CD4-positive, alpha-beta T cell treated with Interleukin-10 for 1 hour (primary cell): Measurements from ENCODE around the gene NCOA1.
"Not testable (repeated sequence)": the region's sequence is repeated elsewhere in the genome, so short reads cannot be mapped to it uniquely, and the experiment has no call there.

Experiments
- DNase-seq: peaks from one replicate; pipeline ENCODE4 v3.0.0-alpha.2; 2020

The NCOA1 gene

DNA sequence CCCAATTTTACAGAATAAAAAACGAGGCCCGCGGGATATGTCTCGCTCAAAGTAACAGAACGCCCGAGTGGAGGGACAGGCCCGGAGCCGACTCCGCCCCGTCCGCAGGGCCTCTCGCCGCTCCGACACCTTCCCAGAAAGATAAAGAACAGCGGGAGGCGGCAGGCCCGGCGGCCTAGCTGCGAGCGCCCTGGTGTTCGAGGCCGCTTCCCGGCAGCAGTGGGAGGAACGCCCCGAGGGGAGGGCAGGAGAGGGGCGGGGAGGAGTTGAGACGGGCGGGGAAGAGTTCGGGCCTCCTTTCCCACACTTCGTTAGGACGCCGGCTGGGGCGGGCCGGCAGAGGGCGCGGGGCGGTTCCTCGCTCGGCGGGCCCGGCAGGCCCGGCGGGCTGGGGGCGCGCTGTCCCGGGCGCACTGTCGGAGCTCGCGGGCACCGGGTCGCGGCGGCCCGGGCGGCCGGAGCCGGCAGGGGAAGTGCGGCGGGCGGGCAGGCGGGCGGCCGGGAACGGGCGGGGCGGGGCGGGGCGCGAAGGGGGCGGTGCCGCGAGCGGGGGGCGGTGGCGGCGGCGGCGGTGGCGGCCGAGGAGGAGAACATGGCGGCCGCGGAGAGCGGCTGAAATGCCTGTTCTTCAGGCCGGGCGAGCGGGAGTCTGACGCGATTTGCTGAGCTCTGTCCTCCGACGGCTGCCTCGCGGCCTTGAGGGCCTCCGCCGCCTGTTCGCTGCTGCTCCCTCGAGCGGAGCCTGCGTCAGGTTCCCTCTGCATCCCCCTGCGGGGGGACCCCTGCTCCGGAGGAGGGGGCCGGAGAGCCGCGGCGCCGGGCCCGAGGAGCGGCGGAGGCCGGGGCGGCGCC, at the start of gene NCOA1:
Gene NCOA1, plus strand, starts transcription at position 565 of the 852 bp plus-strand sequence. CDS start 167,424 bp downstream, outside the sequence.
- peak; percentile 93 for DNase-seq

DNA sequence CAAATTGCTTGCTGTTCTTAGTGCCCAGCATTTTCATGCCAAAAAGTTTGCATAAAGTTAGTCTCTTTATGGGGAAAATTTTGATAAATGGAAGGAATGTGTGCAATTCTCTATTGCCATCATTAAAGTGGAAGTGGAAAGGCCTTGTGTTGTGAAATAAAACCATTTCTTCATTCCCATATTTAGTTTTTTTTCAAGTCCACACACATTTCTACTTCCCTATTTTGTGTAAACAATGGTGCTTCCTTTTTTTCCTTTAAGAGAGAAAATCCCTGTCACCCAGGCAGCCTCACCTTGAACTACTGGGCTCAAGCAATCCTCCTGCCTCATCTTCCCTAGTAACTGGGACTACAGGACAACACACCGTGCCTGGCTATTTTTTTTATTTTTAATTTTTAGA, 42.3 kb upstream of the NCOA1 start:
- DNase-seq, result no peak

DNA sequence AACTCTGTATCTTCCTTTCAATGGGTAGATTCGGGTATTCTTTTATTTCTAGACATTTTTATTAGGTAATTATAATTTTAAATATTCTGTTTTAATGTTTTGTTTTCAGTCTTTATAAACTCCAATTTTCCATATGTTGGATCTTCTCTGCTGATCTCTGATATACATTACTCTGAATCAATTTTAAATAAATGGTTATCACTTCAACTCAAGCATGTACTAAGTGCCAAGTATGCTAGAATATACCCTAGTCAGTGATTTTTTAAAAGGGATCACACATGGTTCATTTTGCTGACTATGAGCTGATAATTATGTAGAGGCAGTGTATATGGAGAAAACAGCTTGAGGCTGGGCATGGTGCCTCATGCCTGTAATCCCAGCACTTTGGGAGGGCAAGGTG, 41.7 kb upstream of the NCOA1 start:
- DNase-seq, result no peak

DNA sequence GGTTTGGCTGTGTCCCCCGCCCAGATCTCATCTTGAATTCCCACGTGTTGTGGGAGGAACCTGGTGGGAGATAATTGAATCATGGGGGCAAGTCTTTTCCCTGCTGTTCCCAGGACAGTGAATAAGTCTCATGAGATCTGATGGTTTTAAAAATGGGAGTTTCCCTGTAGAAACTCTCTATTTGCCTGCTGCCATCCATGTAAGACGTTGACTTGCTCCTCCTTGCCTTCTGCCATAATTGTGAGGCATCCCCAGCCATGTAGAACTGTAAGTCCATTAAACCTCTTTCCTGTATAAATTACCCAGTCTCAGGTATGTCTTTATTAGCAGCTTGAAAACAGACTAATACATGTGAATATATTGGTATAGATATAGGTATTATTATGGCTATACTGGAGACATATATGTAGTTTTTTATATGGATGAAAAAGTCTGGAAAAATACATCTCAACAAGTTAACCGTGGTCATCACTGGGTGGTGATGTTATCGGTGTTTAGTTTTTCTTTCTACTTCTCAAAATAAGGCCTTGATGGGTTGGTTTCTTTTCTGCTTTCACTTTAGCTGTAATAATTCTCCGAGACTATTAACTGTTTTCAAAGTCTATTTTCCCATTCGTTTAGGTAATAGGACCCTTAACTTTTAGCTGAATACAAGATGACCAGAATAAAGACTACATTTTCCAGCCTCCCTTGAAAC, 39.1 kb upstream of the NCOA1 start:
- DNase-seq, result no peak

DNA sequence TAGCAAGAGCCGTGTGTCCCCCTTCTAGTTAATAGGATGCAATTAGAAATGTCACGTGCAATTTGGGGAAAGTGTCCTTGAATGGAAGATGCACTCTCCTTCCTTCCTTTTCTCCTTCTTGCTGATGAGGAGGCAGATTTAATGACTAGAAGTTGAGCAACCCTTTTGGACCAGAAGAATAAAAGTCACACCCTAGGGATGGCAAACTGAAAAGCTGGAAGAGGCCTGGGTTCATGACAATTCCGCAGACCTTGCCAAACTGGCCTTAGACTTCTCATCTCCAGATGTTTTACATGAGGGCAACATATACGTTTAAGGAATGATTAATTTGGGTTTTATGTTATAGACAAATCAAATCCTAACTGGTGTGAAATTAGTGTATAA, 38.6 kb upstream of the NCOA1 start:
- no peak for DNase-seq

DNA sequence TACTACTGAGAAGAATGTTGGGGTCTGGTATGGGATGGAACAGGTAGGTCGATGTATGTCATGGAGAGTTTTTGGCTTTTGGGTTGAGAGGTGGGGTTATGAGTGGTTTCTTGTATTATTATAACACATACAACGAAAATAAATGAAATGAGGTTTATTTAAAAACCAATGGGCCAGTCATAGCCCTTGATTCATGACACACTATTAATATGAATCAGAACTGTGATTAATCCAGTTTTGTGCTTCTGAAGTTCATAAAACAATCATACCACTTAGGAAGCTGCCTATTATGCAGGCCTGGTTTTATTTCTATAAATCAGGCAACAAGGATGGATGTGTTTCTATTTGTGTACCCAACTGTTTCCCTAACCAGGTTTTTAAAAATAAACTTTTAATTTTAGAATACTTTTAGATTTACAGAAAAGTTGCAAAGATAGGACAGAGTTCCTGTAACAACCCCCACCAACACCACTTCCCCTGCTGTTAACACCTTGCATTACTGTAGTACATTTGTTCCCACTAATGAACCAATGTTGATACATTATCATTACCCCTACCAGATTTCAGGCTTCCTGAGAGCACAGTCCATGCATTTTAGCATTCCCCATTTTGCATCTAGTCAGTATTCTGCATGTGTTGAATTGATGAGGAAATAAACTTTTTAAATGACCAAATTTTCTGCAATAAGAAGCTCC, 37.5 kb upstream of the NCOA1 start:
- DNase-seq, result no peak

DNA sequence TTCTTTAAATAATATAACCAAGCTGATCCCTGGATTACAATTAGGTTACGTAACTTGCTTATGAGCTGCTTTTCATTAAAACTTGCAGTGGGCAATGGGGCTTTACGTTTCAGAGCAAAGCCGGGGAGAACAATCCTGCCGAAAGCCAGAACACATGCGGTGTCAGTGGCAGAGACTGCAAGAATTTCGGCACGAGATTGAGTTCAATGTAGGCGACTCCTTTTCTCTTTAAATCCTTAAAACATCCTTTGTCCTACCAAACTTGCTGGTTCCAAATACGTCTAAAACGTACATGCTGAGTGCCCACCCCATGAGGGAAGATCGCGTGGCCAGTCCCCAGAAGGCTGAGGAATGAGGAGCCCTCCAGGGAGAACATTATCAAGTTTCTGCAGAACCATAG, 36.8 kb upstream of the NCOA1 start:
- no peak for DNase-seq

DNA sequence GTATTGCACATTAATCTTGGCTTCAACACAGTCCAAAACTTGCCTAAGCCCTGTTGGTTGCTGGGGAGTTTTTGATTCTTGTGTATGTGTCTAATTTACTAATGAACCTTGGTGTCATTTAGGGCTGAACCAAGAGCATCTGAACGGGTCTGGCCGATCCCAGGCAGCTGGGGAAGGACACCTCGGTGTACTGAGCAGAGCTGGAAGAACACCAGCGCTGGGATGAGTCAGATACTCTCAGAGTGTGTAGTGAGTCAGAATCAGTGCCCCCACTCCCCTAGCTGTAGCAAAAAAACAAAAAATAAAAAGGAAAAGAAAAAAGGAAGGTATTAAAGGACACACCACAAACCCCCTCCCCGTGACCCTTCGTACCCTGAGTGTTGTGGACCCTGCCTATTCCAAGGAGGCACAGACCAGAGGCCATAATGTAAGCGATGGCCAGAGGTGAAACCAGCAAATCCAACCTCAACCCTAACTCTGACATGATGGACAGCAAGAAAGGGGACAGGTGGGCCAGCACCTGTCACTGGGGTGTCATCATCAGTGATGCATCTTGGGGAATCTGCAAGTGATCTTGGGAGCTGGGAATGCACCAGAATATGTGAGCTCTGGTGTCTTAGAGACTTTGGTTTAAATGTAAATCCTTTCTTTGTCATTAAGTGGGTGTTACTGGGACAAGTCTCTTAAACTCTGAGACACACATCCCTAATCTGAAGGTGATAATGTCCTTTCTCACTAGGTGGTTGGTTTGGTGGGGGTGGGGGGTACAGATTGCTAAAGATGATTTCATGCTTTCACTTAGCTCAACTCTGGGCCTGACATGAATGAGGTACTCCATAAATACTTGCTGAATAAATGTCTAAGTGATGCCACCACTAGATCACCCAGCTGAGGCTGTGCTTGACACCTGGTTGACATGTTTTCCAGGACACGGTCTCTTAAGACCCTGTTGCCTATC, 34.2 kb upstream of the NCOA1 start:
- no peak for DNase-seq

DNA sequence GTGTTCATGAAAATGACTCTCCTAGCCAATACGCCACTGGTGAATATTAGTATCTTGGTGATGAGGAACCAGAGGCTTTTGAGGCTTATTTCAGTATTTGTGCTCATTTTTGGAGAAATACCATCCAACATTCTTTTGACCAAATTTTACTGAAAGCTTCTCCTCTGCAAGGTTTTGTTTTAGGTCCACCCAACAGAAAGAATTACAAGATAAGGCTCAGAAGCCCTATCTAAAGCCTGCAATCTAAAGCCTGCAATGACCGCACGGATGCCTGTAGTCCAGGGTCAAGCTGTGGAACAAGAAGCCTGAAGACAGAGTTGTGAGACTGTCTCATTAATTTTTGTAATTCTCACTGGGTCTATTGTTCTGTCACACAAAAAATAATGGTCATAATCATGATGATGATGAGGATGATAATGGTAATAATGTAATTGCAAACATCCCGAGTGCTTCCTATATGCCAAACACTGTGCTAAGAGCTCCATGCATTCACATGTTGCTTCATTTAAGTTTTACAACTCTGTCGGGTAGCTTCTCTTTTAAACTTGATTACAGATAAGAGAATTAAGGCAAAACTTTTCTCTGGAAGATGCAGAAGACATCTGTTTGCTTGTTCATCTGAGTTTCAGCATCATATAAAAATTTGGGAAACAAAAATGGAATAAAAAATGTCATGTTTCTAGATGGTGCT, 33.2 kb upstream of the NCOA1 start:
- DNase-seq, result no peak

DNA sequence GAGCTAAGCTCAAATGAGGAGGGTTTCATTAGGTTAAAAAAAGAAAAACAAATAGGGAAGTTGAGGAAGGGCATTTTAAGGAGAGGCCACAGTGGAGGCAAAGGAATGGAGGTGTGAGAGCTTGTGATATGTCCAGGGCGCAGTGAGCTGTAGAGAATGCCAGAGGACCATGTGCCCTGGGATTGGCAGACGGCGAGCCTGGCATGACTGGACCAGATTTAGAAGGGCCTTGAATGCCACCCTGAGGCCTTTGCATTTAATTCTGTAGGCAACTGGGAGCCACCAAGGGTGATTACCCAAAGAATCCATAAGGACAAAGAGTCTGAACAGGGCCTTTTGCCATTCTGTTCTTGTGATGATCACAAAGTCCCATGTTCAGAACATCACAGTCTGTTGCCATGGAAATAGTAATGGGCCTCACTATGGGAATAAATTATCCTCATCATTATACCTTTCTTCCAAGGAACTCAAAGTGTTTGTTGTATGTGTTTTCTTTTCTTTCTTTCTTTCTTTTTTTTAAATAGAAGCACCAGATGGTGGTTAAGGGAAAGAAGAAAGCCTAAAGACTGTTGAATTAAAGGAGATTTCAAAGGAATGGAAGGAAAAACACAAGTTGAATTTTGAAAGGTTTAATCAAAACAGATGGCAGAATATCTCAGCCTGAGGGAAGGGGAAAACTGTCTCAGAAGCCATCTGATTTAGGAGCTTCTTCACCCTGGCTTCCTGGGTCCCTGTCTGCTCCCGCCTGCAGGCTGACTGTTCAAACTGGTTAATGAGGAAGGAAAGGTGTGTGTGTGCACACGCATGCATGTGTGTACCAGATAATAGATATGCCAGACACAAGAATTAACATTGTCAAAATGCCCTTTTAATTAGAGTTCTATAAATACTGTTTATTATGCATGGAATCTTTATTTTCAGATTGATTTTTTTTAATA, 31.6 kb upstream of the NCOA1 start:
- no peak for DNase-seq

DNA sequence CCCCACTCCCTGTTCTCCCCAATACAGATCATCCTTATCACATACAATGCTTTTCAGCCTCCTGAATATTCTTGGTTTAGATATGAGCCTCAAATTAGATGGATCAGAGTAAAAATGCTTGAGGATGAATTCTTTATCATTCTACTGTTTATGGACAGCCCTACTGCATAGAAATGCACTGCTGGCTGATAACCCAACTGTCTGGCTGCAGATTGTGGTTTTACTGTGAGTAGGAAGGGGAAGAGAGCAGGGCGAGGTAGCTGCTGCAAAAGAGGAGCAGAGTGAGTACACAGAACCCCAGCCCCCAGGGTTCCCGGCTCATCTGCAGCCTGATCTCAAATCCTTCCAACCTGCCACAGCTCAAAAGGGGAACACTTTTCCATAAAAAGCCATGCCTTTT, 29.4 kb upstream of the NCOA1 start:
- DNase-seq, result no peak

DNA sequence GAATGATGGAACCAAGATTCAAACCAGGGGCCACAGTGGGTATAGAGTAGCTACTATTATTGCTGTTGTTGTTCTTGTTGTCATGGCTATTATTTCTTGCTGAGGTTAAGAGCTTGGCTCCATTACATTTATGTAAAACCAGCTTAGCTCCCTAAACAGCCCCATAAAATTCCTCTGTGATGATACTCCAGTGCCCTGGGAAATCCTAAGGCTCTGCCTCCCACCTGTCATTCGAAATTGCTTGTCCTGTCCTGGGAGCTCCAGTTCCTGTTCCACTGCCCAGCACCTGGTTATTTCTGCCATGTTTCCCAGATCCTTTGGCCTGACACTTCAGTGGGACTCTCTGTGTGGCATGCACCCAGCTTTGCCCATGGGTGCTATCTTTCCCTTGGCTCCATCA, 27.8 kb upstream of the NCOA1 start:
- DNase-seq, result no peak

DNA sequence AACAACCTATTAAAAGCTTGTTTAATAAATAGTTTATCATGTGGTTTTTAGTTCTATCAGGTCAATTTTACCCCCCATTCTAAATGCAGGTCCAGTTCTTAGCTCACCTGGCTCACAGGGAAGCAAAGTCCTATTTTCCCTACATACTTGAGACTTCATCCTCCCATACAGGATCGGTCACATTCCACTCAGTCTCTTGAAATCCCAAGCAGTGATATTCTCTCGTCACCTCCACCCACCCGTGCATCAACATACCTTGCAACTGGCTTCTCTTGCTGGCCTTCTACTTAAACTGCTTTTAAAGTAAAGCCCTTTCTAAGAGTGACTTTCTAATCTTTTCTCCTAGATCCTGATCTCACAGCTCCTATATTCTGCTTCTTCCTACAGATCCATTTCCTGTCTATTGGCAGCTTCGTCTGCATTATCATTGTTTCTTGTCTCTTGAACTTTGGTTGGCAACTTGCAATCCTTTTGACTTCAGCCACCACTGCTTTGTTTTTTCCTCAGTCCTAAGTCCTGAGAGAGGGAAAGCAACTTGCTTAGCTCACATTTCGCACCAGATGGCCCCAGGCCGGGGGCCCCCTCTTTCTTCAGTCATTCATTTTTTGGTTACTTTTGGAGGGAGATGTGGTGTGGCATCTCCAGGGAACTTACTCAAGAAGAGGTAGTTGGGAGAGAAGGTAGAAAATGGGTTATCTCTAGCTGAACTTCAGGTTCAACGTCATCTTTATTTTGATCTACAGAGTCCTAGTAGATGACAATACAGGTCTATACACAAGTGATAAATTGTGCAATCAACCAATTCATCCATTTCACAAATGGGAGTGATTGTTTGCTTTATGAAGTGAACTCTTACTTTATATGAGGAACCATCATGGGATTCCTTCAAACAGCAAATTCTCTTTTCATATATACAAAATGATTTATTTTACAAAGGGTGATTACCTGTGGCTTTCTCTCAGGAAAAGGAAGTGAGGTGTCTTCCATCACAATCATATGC, 23.9 kb upstream of the NCOA1 start:
- no peak for DNase-seq

DNA sequence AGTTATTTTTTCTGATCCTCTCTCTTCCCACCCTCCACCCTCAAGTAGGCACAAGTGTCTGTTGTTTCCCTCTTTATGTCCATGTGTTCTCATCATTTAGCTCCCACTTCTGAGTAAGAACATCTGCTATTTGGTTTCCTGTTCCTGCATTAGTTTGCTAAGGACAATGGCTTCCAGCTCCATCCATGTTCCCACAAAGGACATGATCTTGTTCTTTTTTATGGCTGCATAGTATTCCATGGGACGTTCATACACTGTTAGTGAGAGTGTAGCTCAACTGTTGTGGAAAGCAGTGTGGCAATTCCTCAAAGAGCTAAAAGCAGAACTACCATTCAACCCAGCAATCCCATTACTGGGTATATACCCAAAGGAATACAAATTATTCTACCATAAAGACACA, 22.6 kb upstream of the NCOA1 start:
- DNase-seq, result not testable (repeated sequence)

DNA sequence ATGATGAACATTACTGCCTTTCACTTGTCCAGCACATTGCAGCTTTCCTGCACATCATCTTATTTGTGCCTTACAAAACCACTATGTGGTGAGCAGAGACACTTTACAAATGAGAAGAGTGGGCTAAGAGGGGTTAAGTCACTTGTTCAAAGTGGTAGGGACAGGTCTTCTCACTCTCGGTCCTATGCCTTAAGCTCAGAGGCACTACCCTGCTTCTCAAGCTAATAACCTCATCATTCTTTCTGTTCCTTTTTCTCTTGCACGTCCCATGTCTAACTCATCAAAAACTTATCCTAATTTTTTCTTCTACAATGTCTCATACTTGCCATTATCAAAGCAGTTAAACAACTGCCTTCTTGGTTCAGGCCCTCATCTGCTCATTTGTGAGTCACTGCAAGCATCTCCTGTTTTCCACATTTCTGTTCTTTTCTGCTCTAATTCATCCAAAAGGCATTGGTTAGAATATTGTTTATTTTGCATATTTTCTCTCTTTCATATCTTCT, 21.9 kb upstream of the NCOA1 start:
- no peak for DNase-seq

DNA sequence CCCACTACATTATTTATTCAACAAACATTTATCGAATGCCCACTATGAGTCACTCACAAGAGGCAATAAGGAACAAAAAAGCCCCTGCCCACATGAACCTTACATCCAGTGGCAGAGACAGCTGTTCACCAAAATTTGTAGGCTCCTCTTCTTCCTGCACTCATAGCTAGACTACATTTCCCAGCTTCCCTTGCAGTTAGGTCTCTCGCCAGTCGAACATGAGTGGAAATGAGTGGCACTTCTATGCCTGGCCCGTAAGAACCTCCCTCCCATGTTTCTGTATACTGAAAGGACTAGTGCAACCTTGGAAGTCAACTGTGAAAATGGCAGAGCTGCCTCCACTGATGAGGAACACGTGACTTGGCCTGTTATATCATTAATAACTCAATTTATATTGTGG, 19.4 kb upstream of the NCOA1 start:
- DNase-seq, result peak; percentile 35

DNA sequence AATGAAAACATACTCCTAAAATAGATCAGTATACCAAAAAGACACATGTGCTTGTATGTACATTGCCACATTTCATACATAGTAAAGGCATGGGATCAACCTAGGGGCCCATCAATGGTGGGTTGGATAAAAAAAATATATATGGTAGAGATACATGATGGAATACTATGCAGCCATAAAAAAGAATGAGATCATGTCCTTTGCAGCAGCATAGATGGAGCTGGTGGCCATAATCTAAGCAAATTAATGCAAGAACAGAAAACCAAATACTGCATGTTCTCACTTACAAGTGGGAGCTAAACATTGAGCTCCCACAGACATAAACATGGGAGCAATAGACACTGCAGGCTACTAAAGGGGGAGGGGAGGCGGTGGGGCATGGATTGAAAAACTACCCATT, 18.6 kb upstream of the NCOA1 start:
- DNase-seq, result no peak

DNA sequence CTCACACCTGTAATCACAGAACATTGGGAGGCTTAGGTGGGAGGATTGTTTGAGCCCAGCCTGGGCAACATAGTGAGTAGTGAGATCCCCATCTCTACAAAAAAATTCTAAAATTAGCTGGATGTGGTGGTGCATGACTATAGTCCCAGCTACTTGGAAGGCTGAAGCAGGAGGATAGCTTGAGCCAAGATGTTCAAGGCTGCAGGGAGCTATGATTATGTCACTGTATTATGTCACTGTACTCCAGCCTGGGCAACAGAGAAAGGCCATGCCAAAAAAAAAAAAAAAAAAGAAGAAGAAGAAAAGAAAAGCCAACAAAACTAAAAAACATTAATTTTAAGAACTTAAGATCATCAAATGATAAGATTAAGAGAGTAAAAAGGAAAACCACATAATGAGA, 17.4 kb upstream of the NCOA1 start:
- DNase-seq, result no peak

DNA sequence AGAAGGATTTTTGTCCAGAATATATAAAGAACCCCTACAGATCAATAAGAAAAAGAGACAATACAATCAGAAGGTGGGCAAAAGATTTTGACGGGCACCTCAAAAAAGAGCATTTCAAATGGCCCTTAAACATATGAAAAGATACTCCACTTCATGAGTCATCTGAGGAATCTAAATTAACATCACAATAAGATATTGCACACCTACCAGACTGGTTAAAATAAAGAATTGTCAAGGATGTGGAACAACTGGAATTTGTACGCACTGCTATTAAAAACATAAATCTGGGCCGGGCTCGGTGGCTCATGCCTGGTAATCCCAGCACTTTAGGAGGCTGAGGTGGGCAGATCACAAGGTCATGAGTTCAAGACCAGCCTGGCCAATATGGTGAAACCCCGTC, 17.0 kb upstream of the NCOA1 start:
- DNase-seq, result no peak
